ENCODE results near the gene TAF12. TPM values are rescaled to one million over a fixed set of nuclear protein-coding genes. Genes with fewer than 3 reads are reported as not detected.

Gene TAF12
- total RNA-seq, 1 donor: 38.9 TPM

DNA sequence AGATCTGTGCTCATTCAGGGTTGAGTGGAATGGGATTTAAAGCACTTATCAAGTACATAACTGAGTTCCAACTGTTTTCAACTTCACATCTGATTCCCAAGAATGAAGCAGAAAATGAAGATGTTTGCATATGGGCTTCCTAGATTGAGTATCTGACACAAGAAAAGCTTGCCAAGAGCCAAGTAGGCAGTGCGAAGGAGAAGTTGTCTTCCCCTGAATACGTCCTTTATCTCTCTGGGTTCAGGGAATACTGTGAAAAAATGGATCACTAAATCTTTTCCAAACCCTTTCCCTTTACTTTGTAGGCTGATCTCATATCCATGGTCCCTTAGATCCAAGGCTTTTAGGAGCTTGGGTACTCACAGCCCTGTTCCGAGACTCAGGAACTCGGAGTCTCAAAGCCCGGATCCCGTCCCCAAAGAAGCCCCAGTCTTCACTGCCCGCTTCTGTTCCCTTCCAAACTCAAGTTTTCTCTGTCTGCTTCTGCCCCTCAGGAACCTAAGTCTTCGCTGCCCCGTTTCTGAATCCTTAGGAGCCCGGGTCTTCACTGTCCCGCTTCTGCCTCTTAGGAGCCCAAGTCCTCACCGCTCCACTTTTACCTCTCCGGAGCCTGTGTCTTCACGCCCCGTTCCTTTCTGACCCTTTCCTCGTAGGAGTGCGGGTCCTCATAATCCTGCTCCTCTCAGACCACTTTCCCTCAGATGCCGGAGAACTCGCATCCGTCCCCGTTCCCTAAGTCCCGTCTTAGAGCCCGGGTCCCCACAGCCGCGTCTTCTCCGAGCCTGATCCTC is 616 bp downstream of the TAF12 start:
- TF ChIP-seq, protein P1, sequence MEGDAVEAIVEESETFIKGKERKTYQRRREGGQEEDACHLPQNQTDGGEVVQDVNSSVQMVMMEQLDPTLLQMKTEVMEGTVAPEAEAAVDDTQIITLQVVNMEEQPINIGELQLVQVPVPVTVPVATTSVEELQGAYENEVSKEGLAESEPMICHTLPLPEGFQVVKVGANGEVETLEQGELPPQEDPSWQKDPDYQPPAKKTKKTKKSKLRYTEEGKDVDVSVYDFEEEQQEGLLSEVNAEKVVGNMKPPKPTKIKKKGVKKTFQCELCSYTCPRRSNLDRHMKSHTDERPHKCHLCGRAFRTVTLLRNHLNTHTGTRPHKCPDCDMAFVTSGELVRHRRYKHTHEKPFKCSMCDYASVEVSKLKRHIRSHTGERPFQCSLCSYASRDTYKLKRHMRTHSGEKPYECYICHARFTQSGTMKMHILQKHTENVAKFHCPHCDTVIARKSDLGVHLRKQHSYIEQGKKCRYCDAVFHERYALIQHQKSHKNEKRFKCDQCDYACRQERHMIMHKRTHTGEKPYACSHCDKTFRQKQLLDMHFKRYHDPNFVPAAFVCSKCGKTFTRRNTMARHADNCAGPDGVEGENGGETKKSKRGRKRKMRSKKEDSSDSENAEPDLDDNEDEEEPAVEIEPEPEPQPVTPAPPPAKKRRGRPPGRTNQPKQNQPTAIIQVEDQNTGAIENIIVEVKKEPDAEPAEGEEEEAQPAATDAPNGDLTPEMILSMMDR (IDR thresholded peaks at IDR 0.05; ENCODE audit: insufficient read depth, low read depth, low read length): no peak
- DNase-seq (ENCODE audit: low read depth): no peak
- peak overlapping the region; percentile 98 for H3K4me3 ChIP-seq (ENCODE audit: low read depth, low read length)

DNA sequence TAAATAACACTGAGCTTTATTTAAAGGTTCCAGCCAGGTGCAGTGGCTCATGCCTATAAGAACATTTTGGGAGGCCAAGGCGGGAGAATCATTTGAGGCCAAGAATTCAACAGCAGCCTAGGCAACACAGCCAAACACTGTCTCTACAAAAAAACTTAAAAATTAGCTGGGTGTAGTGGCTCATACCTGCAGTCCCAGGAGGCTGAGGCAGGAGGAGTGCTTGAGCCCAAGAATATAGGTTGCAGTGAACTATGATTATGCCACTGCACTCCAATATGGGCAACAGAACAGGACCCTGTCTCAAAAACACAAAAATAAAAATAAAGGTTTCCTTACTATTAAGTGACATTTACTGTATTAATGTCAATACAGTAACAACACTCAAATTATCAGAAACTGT is 2.1 kb downstream of the TAF12 start:
- H3K4me3 ChIP-seq (ENCODE audit: low read depth, low read length): no peak overlapping the region
- DNase-seq (ENCODE audit: low read depth): no peak
- TF ChIP-seq, protein P1 (IDR thresholded peaks at IDR 0.05; ENCODE audit: insufficient read depth, low read depth, low read length): peak; percentile 47

DNA sequence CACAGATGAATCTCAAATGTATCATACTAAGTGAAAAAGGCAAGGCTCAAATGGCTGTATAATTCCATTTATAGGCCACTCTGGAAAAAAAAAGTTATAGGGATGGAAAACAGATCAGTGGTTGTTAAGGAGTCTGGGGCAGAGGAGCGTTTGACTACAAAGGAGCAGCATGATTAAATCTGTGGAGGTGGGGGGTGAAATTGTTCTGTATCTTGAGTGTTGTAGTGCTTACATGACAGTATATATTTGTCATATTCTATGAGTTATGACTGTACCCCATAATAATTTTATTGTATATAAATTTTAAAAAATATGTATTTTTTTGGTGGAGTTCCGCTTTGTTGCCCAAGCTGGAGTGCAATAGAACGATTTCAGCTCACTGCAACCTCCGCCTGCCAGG is 10.3 kb downstream of the TAF12 start:
- TF ChIP-seq, protein P1 (IDR thresholded peaks at IDR 0.05; ENCODE audit: insufficient read depth, low read depth, low read length): no peak
- no peak overlapping the region for H3K4me3 ChIP-seq (ENCODE audit: low read depth, low read length)
- no peak for DNase-seq (ENCODE audit: low read depth)

DNA sequence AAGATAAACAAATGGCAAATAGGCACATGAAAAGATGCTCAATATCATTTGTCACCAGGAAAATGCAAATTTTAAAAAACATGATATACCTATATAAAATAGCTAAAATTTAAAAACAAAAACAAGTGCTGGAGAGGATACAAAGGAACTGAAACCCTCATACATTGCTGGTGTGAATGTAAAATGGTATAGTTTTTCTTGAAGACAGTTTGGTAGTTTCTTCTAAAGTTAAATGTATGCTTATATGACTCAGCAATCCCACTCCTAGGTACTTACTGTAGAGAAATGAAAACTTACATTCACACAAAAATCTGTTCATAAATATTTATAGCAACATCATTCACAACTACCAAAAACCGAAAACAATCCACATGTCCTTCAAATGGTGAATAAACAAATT is 11.2 kb downstream of the TAF12 start:
- no peak overlapping the region for H3K4me3 ChIP-seq (ENCODE audit: low read depth, low read length)
- no peak for DNase-seq (ENCODE audit: low read depth)
- TF ChIP-seq, protein P1 (IDR thresholded peaks at IDR 0.05; ENCODE audit: insufficient read depth, low read depth, low read length): no peak

DNA sequence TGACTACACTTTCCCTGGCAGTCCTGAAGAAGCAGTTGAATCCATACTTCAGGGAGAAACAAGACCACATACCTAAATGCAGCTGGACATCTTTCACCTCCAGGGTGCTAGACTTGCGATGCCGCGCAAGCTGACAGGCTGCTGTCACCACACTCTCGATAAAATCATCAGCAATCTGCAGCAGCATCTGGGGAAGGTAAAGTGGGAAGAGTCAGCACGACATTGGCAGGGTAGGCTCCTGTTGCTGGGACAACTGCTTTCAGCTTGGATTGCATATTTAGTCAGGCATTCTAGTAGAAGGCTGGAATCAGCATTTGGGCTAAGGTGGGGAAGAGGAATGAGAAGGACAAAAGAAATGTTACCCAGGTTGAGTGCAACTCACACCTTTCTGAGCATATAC is 29.7 kb downstream of the TAF12 start:
- no peak overlapping the region for H3K4me3 ChIP-seq (ENCODE audit: low read depth, low read length)
- DNase-seq (ENCODE audit: low read depth): no peak
- TF ChIP-seq, protein P1 (IDR thresholded peaks at IDR 0.05; ENCODE audit: insufficient read depth, low read depth, low read length): no peak

DNA sequence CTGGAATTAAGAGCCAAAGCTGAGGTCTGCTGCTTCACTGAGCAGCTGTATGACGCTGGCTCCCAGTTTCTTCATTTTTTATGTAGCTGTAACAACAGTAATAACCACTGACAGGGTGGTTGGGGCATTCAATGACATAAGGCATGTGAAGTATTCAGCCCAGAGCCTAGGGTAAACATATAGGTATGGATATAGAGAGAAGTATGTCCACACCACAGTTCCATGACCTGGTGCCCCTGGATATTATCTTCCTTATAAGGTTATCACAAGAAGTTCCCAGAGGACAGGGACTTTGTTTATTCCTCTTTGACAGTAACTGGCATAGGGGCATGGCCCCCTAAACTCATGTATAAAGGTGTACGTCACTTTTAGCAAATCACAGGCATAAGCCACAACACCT is 36.1 kb downstream of the TAF12 start:
- TF ChIP-seq, protein P1 (IDR thresholded peaks at IDR 0.05; ENCODE audit: insufficient read depth, low read depth, low read length): no peak
- DNase-seq (ENCODE audit: low read depth): no peak
- no peak overlapping the region for H3K4me3 ChIP-seq (ENCODE audit: low read depth, low read length)

DNA sequence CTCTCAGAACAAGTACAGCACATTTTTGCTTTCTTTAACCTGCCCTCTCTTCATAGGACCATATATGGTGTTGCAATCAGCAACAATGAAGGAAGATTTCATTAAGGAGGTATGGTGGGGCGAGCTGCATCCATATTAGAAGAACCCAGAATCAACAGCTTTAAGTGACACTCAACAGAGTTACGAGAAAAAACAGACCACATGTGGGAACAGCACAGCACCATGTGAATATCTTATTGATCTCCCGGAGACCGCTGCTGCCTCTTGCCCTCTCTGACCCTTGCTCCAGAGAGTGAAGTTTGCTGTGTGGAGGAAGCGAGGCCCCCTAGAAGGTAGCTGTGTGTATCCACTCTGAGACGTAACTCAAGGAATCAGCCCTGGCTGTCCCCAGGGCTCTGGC is 37.9 kb downstream of the TAF12 start:
- no peak overlapping the region for H3K4me3 ChIP-seq (ENCODE audit: low read depth, low read length)
- DNase-seq (ENCODE audit: low read depth): no peak
- TF ChIP-seq, protein P1 (IDR thresholded peaks at IDR 0.05; ENCODE audit: insufficient read depth, low read depth, low read length): no peak

Measured in fibroblast of villous mesenchyme (primary cell).